GM19351 (cell line): ENCODE results near the gene MAP3K1.

ENCODE experiments used
- ATAC-seq: cut with Tn5 transposase; IDR thresholded peaks from one replicate; pipeline ENCODE4 v1.9.1; 2021; ENCODE audit warnings: mild to moderate bottlenecking, moderate library complexity; ENCODE audit not compliant: unreplicated experiment

The MAP3K1 gene

DNA sequence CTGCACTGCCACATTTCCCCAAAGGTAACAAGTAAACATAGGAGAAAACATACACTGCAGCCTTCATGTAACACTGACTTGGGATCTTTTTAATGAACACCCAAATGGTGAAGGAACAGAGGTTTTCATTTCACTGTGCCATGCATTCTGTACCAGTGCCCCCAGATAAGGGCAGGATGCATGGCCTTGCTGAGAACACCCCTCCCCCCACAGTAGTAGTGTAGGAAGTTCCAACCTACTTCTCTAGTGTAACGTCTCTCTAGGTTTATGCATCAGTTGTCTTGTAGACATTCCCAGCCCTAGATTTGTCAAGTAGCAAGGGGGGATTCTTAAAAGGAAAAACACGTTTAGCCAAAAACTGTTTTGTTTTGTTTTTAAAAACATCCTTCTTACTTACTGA, 29.9 kb downstream of the MAP3K1 start:
- no peak for ATAC-seq

DNA sequence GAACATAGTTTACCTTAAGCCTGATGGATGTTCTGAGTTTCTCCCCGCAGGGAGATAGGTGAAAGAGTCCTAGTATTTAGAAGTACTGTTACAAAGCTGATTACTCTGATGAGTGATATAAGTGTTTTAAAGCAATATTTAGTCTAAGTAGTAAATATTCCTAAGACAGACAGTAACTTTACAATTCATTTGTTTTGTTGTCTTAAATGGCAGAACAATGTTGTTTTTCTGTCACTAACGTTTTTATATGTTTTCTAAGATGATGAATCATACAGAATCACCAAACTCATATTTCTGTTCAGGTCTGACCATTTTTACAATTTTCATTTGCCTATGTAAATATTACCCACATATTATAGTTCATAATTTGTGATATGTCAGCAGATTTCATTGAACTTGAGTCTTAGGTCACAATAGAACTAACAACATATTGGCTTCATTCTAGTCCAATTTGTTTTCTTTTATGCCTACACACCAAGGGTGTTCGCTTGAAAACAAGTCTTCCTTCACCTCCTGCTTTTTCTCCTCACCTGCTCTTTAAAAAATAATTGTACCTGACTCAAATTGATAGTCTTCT, 30.6 kb downstream of the MAP3K1 start:
- no peak for ATAC-seq

DNA sequence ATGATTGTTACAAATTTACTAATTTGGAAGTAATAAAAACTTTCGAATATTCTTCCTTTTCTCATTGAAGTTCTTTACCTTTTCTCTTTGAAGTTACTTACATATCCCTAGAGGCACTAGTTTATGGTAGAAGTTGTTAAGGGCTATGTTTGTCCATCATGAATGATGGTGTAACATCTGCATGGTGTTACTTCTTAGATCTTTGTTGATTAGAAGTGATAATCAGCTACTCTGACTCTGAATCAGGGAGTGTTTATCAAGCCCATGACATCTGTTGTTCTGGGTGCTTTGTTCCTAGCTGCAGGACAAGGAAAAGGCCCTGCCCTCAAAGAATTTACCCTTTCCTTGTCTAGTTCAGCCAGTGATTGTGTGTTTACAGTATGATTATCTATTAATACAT, 32.9 kb downstream of the MAP3K1 start:
- no peak for ATAC-seq

DNA sequence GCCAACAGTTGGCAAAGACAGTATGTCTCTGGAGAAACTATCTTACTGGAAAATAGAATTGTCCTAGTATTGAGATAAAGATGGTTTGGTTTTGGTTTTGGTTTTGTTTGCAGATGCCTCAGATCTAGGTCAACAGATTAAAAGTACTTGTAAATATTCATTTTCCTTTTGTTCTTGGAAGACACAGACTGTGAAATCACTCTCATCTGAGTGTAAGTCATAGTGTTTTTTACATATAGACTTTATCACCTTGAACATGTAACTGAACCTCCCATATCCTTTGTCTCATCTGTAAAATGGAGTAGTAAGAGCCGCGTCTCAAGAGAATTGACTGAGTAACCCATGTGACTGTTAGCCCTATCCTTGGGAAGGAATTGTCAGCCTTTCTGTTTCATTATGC, 34.3 kb downstream of the MAP3K1 start:
- ATAC-seq: no peak

DNA sequence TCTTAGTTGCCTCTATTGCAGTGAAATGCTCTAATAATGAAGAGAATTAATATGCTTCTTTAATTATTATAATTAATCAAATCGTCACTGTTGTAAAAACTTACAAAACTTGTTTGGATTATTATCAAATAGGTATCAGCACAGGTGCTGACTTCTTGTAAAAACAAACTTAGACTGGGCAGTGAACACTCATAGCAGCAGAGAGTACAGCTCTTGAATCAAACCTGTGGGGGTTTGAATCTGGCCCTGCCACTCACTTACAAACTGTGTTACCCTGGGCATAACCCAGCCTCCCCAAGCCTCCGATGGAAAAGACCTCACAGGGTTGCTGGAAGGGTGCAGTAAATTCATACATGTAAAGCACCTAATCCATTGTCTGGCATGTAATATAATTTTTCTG, 35.1 kb downstream of the MAP3K1 start:
- ATAC-seq: no peak

DNA sequence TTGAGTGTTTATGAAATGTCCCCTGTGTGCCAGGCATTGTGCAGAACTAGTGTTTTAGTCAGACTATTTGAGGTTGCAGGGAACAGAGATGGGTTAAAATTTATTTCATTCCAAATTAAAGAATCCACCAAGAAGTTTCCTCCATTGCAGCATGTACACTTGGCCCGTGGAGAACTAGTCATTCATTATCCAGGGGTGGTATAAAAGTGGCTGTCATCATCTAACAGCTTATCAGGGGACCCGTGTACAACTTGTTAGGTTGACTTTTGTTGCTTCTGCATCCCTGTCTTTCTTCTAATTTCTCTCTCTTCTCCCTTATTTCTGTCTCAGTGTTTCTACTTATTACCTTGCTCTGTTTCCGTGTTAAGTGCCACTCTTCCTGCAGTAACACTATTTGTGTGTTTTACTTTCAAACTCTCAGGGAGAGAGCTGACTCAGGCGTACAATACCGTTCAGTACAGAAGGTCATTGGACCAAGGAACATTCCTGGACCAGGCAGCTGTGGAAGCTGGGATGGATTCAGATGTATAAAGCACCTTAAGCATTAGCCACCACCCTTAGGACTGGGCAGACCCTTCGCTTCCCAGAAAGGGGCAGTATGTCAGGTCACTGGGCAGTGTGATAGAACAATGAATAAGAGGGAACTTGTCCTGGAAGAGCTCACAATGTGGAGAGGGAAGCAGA, 36.1 kb downstream of the MAP3K1 start:
- no peak for ATAC-seq

DNA sequence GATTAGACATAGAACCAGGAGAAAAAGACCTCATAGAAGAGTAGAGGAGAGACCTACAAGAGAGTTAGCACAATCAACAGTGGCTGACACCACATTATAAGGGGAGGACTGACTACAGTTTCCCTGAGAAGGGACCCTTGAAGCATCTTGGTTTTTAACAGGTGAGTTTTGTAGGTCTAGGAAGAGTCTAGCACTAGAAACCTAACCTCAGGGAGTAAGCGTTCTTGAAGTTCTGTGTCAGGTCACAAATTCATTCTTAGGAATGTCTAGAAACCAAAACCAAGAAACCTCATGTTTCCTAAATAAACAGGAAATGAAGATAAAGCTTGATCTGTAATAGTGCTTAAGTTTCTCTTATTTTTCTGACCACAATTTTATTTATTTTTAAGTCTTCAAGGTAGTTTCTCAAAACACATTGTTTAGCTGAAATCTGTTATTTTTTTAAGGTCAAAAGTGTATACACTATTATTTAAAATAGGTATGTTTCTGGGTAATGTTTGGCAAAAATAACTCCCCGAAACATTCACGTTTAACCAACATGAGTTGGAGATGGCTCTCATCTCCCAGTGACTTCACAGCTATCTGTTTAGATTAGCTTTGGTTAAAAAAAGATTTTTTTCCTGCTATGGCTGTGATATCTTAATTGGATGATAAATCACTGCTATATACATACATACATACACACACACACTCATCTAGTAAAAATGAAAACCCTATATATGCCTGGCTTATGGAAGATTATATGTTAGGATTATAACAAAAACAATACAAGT, 37.1 kb downstream of the MAP3K1 start:
- ATAC-seq: no peak

DNA sequence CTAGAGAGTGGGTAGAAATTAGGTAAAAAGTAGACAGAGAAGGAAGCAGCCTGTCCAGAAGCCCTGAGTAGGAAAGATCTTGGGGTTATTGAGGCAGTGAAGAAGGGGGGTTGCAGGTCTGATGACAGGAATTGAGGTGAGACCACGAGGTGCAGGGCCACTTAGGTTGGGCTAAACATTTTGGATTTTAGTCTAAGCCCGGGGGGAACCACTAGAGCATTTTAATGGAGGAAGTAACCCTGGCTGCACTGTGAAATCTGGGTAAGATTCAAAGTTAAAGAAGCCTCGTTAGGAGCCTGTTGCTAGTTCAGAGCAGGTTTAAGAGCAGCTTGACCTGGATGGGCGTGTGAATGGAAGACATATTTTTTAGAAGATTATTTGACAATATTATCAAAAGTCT, 38.3 kb downstream of the MAP3K1 start:
- ATAC-seq: no peak

DNA sequence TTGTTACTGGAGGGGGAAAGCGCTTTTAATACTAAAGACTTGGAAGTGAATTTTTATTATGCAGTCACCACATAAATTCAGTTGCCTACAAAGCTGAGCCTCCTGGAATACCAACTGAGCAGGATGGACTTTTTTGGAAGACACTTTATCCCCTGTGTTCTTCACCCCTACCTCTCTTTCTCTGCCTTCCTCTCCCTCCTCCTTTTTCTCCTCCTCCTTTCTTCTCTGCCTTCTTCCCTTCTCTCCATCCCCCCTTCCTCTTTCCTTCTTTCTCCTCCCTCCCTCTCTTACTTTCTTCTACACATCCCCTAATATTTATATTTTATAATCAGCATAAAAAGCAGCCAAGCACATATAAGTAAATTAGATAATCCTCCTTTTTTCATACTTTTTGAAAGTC, 39.6 kb downstream of the MAP3K1 start:
- ATAC-seq: no peak

DNA sequence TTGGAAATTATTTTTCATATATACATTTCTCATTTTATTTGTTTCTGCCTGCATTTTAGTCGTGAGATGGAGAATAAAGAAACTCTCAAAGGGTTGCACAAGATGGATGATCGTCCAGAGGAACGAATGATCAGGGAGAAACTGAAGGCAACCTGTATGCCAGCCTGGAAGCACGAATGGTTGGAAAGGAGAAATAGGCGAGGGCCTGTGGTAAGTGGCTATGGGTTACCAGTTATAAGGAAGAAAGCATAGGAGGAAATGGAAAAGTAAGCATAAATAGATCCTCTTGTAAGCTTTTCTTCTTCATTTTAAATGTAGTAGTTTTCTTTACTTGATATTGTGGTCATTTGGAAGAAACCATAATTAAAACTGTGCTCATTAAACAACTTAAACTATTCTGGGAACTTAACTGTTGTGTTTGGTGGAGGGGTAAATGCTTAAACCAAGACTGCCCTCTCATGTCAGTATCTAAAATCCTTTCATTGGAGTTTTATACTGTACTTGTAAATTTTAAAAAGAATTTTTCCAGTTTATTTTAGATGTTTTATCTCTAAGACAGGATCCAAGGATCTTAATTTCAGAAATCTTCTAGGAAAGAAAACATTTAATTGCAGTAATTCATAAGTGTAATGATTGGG, 41.3 kb downstream of the MAP3K1 start:
- no peak for ATAC-seq

DNA sequence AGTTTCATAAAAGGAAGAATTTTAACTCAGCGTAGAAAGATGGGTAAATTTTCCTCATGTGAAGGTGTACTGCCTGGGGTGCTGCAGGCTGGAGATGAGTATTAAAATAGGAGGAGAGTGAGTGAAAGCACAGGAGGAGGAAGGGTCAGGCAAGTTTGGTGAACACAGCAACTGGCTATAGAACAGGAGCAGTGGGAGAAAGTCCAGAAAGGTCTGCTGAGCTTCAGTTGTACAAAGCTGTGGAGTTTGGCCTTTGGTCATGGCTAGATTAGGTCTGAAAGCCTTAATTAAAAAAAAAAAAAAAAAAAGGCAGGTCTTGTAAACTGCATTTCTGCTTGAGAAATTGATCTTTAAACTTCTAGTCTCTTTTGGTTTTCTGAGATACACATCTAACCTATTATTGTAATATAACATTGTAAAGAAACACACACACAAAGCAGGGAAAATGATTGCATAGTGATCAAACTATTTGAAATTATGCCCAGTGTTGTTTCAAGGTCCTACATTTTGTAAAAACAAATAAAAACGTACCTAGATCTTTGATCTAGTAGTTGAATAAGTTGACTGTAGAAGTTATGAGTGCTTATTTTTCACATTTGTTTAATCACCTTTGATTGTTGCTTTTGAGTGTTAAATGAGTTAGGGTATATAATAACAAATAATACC, 43.6 kb downstream of the MAP3K1 start:
- ATAC-seq: no peak

DNA sequence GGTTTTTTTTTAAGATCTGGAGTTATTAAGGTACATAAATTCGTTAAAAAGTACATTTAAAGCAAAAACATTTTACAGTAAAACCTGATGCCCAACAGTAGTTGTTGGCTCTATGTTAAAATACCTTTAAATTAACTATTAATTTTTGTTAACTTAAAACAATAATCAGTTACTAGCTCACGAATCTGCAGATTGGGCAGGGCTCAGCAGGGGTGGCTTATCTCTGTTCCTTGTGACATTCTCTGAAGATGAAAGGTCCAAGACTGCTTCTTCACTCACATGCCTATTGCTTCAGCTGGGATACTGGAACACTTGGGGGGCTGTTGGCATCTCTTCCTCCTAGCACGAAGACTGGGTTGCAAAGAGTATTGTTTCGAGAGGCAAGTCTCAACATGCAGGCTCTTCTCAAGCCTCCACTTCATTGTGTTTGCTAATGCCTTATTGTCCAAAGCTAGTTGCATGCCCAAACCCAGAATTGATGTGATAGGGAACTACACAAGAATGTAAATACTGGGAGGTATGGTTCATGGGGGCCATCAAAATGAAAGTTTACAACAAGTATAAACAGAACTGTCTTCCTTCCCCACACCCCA, 46.6 kb downstream of the MAP3K1 start:
- no peak for ATAC-seq

DNA sequence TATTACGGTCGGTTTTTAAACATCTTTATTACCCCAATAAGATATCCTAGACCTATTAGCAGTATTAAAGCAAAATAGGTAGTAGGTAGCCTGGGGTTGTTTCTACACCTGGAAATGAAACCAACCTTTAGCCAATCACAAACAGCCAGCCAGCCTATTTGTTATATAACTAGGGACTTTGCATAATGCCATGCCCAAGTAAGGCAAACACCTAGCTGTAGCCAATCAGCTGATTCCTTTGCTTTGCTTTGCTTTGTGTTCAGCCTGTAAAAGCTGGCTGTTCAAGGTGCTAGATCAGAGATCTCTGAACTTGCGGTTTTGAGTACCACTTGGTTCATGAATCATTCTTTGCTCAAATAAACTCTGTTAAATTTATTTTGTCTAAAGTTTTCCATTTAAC, 47.6 kb downstream of the MAP3K1 start:
- ATAC-seq: no peak

DNA sequence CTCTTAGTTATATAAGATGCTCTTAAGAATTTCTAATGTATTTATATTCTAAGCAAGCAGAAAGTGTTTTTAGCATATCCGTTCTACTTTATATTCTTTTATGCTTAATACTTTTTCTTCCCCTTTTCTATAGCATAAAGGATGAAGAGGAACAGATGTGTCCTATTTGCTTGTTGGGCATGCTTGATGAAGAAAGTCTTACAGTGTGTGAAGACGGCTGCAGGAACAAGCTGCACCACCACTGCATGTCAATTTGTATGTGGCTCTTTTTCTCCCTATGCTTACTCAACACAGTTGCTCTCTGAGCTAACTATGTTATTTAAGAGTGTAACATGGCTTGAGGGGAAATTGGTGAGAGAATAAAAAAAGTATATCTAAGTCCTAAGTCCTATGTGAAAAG, 56.4 kb downstream of the MAP3K1 start:
- no peak for ATAC-seq

DNA sequence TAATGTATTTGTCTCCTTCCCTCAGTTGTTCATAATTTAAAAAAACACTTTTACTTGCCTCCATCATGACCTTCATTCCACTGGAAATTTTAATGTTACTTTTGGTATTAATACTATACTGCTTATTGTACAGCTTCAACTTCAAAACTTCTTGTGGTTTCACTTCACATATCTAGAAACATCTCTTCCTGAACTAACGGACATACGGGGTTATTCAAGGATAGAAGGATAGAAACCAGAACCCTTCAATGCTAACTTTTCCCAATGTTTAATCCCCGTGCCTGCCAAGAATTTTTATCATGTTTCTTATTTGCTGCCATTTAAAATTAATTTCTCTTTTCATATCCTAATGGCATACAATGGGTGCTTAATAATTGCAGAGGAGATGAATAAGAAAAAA, 57.7 kb downstream of the MAP3K1 start:
- ATAC-seq: no peak

DNA sequence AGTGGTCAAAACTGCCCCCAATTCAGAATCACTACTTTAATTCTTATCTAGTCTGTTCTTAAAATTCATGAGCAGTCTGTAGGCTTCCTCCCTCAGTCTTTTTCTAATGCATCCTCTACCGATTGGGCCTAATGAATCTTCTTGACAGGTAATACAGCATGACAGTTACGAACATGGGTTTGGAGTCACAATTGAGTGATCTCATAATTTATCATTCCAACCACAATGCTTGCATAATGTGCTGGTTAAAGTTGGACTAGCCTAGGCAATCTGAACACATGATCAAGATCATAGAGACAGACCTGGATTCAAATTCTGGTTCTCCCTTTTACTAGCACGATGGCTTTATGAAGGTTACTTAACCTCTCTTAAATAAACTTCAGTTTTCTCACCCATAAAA, 61.0 kb downstream of the MAP3K1 start:
- ATAC-seq: no peak

DNA sequence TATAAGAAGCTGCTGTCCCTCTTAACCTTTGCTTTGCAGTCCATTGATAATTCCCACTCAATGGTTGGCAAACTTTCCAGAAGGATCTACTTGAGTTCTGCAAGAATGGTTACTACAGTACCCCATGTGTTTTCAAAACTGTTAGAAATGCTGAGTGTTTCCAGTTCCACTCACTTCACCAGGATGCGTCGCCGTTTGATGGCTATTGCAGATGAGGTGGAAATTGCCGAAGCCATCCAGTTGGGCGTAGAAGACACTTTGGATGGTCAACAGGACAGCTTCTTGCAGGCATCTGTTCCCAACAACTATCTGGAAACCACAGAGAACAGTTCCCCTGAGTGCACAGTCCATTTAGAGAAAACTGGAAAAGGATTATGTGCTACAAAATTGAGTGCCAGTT, 66.2 kb downstream of the MAP3K1 start:
- ATAC-seq: no peak

DNA sequence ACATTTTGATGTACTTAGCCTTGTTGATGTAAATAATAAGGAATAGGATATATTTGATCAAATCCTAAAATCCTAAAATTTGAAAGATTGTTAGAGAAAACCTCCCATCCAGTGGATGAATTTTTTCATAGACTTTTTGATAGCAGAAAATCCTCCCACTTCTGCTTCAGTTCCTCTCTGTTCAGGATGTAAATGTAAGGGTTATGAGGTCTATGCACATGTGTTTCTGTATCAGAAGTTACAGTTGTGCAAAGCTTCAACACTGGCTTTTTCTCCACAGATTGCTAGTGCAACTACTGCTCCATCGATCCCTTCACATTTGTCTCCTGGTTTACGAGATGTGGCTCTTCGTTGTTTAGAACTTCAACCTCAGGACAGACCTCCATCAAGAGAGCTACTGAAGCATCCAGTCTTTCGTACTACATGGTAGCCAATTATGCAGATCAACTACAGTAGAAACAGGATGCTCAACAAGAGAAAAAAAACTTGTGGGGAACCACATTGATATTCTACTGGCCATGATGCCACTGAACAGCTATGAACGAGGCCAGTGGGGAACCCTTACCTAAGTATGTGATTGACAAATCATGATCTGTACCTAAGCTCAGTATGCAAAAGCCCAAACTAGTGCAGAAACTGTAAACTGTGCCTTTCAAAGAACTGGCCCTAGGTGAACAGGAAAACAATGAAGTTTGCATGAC, 78.1 kb downstream of the MAP3K1 start:
- no peak for ATAC-seq

DNA sequence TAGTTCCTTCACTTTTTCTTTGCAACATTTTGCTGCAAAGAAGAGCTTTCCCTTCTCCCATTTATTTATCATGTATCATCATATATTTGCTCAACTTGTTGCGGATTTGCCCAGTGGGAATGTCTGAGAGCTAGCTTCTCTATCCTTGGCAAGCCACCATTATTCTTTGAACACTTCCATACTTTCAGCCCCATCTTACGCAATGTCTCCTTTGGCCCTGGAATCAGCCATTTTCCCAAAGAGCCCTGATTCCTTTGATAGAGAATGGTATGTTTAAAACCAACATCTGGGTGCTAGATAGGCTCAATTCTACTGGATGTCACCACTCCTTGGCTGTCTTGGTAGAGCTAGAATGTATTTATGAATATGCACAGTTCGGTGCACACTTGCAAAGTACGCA, 81.4 kb downstream of the MAP3K1 start:
- no peak for ATAC-seq

DNA sequence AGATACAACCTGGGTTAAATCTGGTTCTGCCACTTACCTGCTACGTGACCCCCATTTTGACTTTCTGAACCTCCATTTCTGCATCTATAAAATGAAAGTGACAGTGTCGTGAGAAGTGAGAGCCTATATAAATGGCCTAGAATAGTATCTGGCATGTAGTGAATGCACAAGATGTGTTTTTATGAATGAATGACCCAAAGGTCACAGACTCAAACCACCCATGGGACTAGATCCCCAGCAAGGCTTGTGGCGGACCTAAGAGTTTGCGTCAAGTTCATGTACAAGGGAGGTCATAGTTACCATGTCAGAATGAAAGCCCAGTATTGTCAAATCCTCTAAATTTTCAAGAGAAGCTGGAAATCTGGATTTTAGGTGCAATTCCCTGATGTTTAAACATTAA, 82.9 kb downstream of the MAP3K1 start:
- no peak for ATAC-seq
